BLaER1 treated with 17β-estradiol and CSF1 and Interleukin-3, amounts not matched to agents 10 nM and 100 nM (cell line): Measurements from ENCODE around the gene MADD.
A peak's percentile ranks its signal among the peaks of the same experiment; 100 is the strongest.

Experiments
- H3K27ac ChIP-seq, 11 experiments: shearing (Covaris generic); formaldehyde crosslinking; 2 replicates each; pipeline ENCODE4 v1.8.1; 2022
- H3K27me3 ChIP-seq, 11 experiments: shearing (Covaris generic); formaldehyde crosslinking; 2 replicates each; pipeline ENCODE4 v1.8.1; 2022
- H3K36me3 ChIP-seq, 11 experiments: shearing (Covaris generic); formaldehyde crosslinking; 2 replicates each; pipeline ENCODE4 v1.8.1; 2022
- H3K4me1 ChIP-seq, 10 experiments: shearing (Covaris generic); formaldehyde crosslinking; 2 replicates each; pipeline ENCODE4 v1.8.1; 2022
- H3K4me2 ChIP-seq, 11 experiments: shearing (Covaris generic); formaldehyde crosslinking; 2 replicates each; pipeline ENCODE4 v1.8.1; 2022
- H3K4me3 ChIP-seq, 10 experiments: shearing (Covaris generic); formaldehyde crosslinking; 2 replicates each; pipeline ENCODE4 v1.8.1; 2022
- H3K9ac ChIP-seq, 11 experiments: shearing (Covaris generic); formaldehyde crosslinking; 2 replicates each; pipeline ENCODE4 v1.8.1; 2022
- H3K9me3 ChIP-seq, 11 experiments: shearing (Covaris generic); formaldehyde crosslinking; replicated peaks in 1 of 11; 2 replicates each; pipeline ENCODE4 v1.8.1; 2022
- H4K20me1 ChIP-seq, 11 experiments: shearing (Covaris generic); formaldehyde crosslinking; 2 replicates each; pipeline ENCODE4 v1.8.1; 2022
- Cebpa-rat ChIP-seq, 11 experiments: shearing (Covaris generic); IDR thresholded peaks; 2 replicates each; pipeline ENCODE4 v1.8.1; 2022

The MADD gene

DNA sequence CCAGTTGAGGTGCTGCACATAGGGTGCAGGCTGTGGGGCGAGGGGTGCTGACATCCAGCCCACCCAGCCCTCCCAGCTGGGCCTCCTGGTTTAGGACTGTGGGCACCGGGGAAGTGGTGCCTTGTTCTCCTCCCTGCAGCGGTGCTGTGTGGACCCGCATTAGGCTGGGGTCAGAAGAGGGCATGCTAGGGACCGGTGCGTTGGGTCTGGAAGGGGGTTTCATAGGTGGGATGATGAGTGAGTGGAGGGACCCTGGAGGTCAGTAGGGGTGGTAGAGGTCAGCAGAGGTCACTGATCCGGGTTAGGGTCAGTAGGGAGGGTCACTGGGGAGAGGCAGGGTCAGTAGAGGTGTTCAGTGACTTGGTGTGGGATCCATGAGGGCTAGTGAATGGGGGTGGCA lies 89.2 kb downstream of the MADD start:
- H3K4me3 ChIP-seq = peak overlapping the region in 3 of 10 experiments; percentile 4 to 46 (median 18); a peak in 3 of 20 replicates
- H3K4me2 ChIP-seq = peak overlapping the region; percentile 80 to 96 (median 88)
- H3K36me3 ChIP-seq = peaks cover 26 to 99% (median 92%) of the 10 kb centered on the region in 11 experiments
- peaks cover 0 to 11% (median 2%) of the 10 kb centered on the region in 11 experiments; a peak in 6 of 22 replicates for H3K9me3 ChIP-seq
- peaks cover 60 to 85% (median 67%) of the 10 kb centered on the region in 10 experiments for H3K4me1 ChIP-seq
- H3K27ac ChIP-seq = peak overlapping the region; percentile 70 to 100 (median 100)
- no peak for TF ChIP-seq Cebpa-rat (IDR thresholded peaks at IDR 0.05)
- H3K9ac ChIP-seq = peak overlapping the region; percentile 73 to 95 (median 88)
- H4K20me1 ChIP-seq = peaks cover 0 to 100% (median 10%) of the 10 kb centered on the region in 11 experiments; a peak in 15 of 22 replicates
- no peaks in the 10 kb centered on the region for H3K27me3 ChIP-seq

DNA sequence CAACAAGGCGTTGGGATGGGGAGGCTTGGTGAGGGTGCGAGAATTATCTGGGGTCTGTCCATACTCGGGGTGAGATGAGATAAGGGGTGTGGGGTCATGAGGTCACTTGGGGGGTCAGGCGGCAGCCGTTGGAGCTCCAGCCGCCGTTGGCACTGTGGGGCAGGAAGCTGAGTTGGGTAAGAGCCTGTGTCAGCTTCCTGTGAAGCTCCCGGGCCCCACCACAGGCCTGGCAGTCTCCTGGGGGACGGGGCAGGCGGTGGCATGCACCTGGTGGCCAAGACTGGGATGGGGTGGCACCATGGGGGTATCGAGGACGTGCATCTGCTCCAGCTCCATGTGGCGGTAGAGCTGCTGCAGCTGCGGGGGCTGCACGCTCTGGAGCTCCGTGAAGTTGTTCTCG lies 89.7 kb downstream of the MADD start:
- Histone ChIP-seq H3K4me1 (peaks cover 60 to 89% (median 71%) of the 10 kb centered on the region in 10 experiments), H3K9ac (peak overlapping the region; percentile 73 to 95 (median 88)), H3K9me3 (peaks cover 0 to 11% (median 3%) of the 10 kb centered on the region in 11 experiments; a peak in 7 of 22 replicates), H3K4me2 (peak overlapping the region; percentile 80 to 96 (median 88)), H3K27ac (peak overlapping the region; percentile 70 to 100 (median 100)), H4K20me1 (peaks cover 0 to 100% (median 14%) of the 10 kb centered on the region in 11 experiments; a peak in 18 of 22 replicates), H3K4me3 (peak overlapping the region in 4 of 10 experiments; percentile 4 to 46 (median 22); a peak in 5 of 20 replicates), H3K27me3 (no peaks in the 10 kb centered on the region), H3K36me3 (peaks cover 29 to 99% (median 92%) of the 10 kb centered on the region in 11 experiments)
- TF ChIP-seq Cebpa-rat (IDR thresholded peaks at IDR 0.05) = peak in 9 of 11 experiments; percentile 34 to 95 (median 89); a peak in 17 of 22 replicates

DNA sequence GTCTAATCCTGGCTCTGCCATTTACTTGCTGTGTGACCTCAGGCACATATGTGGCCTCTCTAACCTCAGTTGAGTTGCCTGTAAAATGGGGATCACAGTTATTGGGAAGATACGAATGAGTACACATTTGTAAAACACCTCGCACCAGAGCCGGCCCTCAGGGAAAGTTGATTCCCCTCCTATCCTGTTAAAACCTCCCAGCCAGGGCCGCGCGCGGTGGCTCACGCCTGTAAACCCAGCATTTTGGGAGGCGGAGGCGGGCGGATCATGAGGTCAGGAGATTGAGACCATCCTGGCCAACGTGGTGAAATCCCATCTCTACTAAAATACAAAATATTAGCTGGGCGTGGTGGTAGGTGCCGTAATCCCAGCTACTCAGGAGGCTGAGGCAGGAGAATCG lies 90.4 kb downstream of the MADD start:
- Histone ChIP-seq H3K9me3 (peaks cover 0 to 11% (median 3%) of the 10 kb centered on the region in 11 experiments; a peak in 7 of 22 replicates), H4K20me1 (peaks cover 5 to 100% (median 22%) of the 10 kb centered on the region in 11 experiments; a peak in 21 of 22 replicates), H3K27ac (peak overlapping the region; percentile 70 to 100 (median 100); a peak in 21 of 22 replicates), H3K27me3 (no peaks in the 10 kb centered on the region), H3K4me2 (peak overlapping the region; percentile 80 to 96 (median 88)), H3K4me3 (peak overlapping the region in 8 of 10 experiments; percentile 1 to 46 (median 20); a peak in 4 of 20 replicates), H3K9ac (peak overlapping the region; percentile 73 to 95 (median 88)), H3K4me1 (peaks cover 64 to 96% (median 79%) of the 10 kb centered on the region in 10 experiments), H3K36me3 (peaks cover 34 to 100% (median 94%) of the 10 kb centered on the region in 11 experiments)
- no peak for TF ChIP-seq Cebpa-rat (IDR thresholded peaks at IDR 0.05)

DNA sequence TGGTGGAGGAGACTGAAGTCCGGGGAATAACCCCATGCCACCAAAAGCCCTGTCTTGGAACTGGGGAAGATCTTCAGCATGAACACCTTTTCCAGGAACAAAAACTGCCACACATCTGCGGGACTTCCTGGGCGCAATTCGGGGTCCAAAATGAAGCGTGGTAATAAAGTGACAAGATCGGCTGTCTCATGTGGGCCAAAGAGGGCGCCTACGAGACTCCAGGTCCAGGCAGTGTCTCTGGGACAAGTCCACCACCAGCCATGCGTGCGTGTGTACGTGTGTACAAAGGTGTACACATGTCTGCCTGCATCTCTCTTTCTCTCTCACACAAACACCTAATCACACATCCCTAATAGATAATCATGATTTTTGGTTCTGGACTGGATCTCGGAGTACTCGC lies 91.5 kb downstream of the MADD start:
- Histone ChIP-seq H3K4me2 (peak overlapping the region; percentile 80 to 96 (median 88)), H3K4me1 (peaks cover 72 to 100% (median 90%) of the 10 kb centered on the region in 10 experiments), H3K27ac (peak overlapping the region; percentile 34 to 100 (median 100); a peak in 21 of 22 replicates)

DNA sequence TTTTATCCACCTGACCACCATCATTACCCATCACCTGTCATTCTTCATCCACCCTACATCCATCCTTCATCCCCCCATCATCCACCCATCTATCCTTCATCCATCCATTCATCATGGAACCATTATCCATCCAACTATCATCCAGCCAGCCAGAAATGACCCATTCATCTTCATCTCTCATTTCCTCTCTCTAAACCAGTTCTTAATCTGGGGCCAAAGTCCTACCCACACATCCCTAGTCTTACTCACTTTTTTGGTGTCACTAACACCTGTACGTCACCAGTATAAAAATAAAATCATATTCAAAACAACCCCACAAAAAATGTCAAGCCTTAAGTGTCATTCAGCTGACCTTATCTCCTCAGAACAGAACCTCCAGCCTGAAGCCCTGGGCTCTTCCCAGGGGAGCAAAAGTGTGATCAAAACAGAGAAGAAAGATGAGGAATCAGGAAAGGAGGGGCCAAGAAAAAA lies 96.1 kb downstream of the MADD start:
- peak overlapping the region in 10 of 11 experiments; percentile 11 to 54 (median 30); a peak in 13 of 22 replicates for H3K27ac ChIP-seq
- peaks cover 0 to 3% (median 0%) of the 10 kb centered on the region in 11 experiments; a peak in 3 of 22 replicates for H3K9me3 ChIP-seq
- H3K9ac ChIP-seq = peak overlapping the region in 7 of 11 experiments; percentile 18 to 71 (median 37); a peak in 6 of 22 replicates
- no peaks in the 10 kb centered on the region for H3K27me3 ChIP-seq
- H4K20me1 ChIP-seq = peaks cover 28 to 100% (median 79%) of the 10 kb centered on the region in 11 experiments
- no peak for TF ChIP-seq Cebpa-rat (IDR thresholded peaks at IDR 0.05)
- H3K4me2 ChIP-seq = peak overlapping the region; percentile 40 to 96 (median 64)
- peaks cover 69 to 100% (median 97%) of the 10 kb centered on the region in 11 experiments for H3K36me3 ChIP-seq
- H3K4me1 ChIP-seq = peaks cover 54 to 100% (median 94%) of the 10 kb centered on the region in 10 experiments
- H3K4me3 ChIP-seq = peak overlapping the region in 2 of 10 experiments; percentile 4 to 18; a peak in 1 of 20 replicates

More for the DNA sequence above, 91.5 kb downstream of the MADD start:
- TF ChIP-seq Cebpa-rat (IDR thresholded peaks at IDR 0.05) = no peak
- peaks cover 0 to 11% (median 3%) of the 10 kb centered on the region in 11 experiments; a peak in 7 of 22 replicates for H3K9me3 ChIP-seq
- peaks cover 5 to 100% (median 33%) of the 10 kb centered on the region in 11 experiments; a peak in 21 of 22 replicates for H4K20me1 ChIP-seq
- H3K4me3 ChIP-seq = peak overlapping the region in 5 of 10 experiments; percentile 2 to 29 (median 21); a peak in 5 of 20 replicates
- no peaks in the 10 kb centered on the region for H3K27me3 ChIP-seq
- peaks cover 35 to 100% (median 95%) of the 10 kb centered on the region in 11 experiments for H3K36me3 ChIP-seq
- peak overlapping the region; percentile 73 to 95 (median 88) for H3K9ac ChIP-seq

DNA sequence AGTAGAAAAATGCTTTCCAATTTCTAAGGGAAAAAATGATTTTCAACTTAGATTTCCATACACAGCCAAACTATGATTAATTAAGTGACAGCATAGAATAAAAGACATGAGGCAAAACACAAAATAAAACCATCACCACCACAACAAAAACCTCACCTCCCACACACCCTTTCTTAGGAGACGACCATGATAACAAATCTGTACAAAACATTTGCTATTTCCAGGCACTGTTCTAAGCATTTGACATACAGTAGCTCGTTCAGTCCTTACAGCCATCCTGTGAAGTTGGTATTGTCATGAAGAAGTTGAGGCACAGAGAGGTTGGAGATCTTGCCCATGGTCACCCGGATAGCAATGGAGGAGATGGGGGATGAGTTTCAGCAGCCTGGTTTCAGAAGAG lies 99.7 kb downstream of the MADD start:
- Histone ChIP-seq H3K9me3 (no peaks in the 10 kb centered on the region), H3K9ac (peak overlapping the region in 8 of 11 experiments; percentile 4 to 99 (median 30); a peak in 8 of 22 replicates), H3K27ac (peak overlapping the region in 4 of 11 experiments; percentile 1 to 23 (median 12); a peak in 4 of 22 replicates), H3K36me3 (peaks cover 98 to 100% (median 100%) of the 10 kb centered on the region in 11 experiments), H3K4me1 (peaks cover 38 to 100% (median 89%) of the 10 kb centered on the region in 10 experiments), H4K20me1 (peaks cover 34 to 100% (median 100%) of the 10 kb centered on the region in 11 experiments), H3K27me3 (no peaks in the 10 kb centered on the region), H3K4me3 (peak overlapping the region in 2 of 10 experiments; percentile 0 to 7; a peak in 1 of 20 replicates), H3K4me2 (peak overlapping the region in 8 of 11 experiments; percentile 2 to 98 (median 48); a peak in 16 of 22 replicates)
- no peak for TF ChIP-seq Cebpa-rat (IDR thresholded peaks at IDR 0.05)

DNA sequence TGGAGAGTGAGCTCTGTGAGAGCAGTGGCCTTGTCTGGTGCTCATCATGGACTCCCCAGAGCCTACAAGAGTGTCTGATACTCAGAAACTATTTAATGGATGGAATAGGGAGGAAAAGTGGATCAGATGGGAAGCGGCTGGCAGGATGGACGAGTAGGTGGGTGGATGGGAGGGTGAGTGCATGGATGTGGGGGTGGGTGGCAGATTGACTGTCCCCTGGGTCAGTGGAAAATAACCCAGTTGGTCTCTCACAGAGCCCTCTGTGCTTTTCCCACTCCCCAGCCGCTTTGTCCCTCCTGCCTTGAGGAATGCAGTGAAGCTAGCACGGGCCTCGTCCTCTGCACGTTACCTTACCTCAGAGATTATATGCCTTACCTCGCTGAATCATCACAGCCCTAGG lies 102.5 kb downstream of the MADD start:
- Histone ChIP-seq H3K4me1 (peaks cover 44 to 87% (median 78%) of the 10 kb centered on the region in 10 experiments), H4K20me1 (peaks cover 43 to 96% (median 91%) of the 10 kb centered on the region in 11 experiments; a peak in 21 of 22 replicates), H3K4me3 (peak overlapping the region in 2 of 10 experiments; percentile 40 to 76; a peak in 4 of 20 replicates), H3K27ac (peak overlapping the region in 8 of 11 experiments; percentile 4 to 99 (median 20); a peak in 8 of 22 replicates), H3K9me3 (no peaks in the 10 kb centered on the region), H3K4me2 (peak overlapping the region in 8 of 11 experiments; percentile 1 to 100 (median 96); a peak in 11 of 22 replicates), H3K36me3 (peaks cover 83 to 100% (median 99%) of the 10 kb centered on the region in 11 experiments), H3K9ac (peak overlapping the region; percentile 7 to 100 (median 95); a peak in 16 of 22 replicates), H3K27me3 (no peaks in the 10 kb centered on the region)
- TF ChIP-seq Cebpa-rat (IDR thresholded peaks at IDR 0.05) = no peak

DNA sequence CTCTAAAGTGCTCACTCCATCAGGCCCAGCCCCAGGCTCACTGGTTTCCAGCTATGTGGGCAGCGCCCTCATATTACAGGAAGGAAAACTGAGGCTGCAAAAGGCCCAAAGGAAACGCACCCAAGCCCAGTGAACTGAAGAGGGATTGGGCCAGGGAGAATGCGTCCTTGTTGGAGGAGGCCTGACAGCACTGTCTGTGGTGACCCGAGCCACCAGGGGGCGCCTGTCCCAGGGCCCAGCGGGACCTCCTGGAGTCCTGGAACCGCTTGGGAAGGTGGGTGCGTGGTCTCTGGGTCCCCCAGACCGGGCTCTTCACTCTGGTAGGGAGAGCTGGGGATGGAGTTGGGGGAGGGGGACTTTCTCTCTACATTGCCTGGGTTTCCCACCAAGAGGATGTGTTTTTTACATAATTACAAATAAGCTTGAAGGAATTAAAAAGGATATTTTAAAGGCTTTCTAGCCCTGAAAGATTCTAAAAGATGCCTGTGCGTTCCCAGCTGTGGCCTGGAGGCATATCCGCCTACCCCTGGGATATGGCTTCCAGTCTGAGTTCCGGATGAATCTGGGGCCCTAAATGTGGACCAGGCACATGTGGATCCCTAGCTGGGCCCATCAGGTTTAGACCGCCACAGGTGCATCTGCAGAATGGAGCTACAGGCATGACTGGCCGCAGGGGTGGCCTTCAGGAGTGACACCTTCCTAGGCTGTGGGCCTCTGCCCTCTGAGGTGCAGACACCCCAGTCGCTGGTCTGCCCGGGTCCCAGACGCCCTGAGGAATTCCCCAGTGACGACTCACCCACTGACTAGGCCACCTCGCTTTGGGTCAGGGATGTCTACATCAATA lies 104.2 kb downstream of the MADD start:
- H3K9me3 ChIP-seq = no peaks in the 10 kb centered on the region
- peak overlapping the region in 9 of 10 experiments; percentile 76 to 99 (median 91); a peak in 18 of 20 replicates for H3K4me3 ChIP-seq
- peaks cover 66 to 88% (median 82%) of the 10 kb centered on the region in 11 experiments for H3K36me3 ChIP-seq
- peak overlapping the region; percentile 94 to 100 (median 99) for H3K27ac ChIP-seq
- no peaks in the 10 kb centered on the region for H3K27me3 ChIP-seq
- H3K9ac ChIP-seq = peak overlapping the region; percentile 95 to 100 (median 99)
- H3K4me2 ChIP-seq = peak overlapping the region; percentile 90 to 100 (median 98)
- peaks cover 47 to 78% (median 70%) of the 10 kb centered on the region in 10 experiments for H3K4me1 ChIP-seq
- no peak for TF ChIP-seq Cebpa-rat (IDR thresholded peaks at IDR 0.05)
- peaks cover 33 to 79% (median 74%) of the 10 kb centered on the region in 11 experiments; a peak in 21 of 22 replicates for H4K20me1 ChIP-seq
